Endometrial microvascular endothelial cells (primary cell): ENCODE data around the gene LILRB5. TPM values are rescaled to one million over a fixed set of nuclear protein-coding genes. Genes with fewer than 3 reads are reported as not detected.
"Not testable (repeated sequence)": the region's sequence is repeated elsewhere in the genome, so short reads cannot be mapped to it uniquely, and the experiment has no call there.

Experiments used
- in situ Hi-C: cut with HindIII; loops from 2 replicates; pipeline ENCODE4 v1.10.0; 2017; ENCODE audit warnings: low sequenced_read_pairs, low pct_unique_long_range_greater_than_20kb; ENCODE audit errors: inconsistent ontology term
- total RNA-seq: library from RNA; depleted of rRNA; stranded (reverse); fragments of >200 nt; gene quantifications from one replicate; pipeline ENCODE4 v1.2.3, GENCODE V29; 2015; ENCODE audit errors: inconsistent ontology term

The LILRB5 gene
- total RNA-seq, 1 donor from 2014 or later: not detected

- in situ Hi-C loops: no loop called here
These were observed 4.8 kb downstream of the LILRB5 start for GRCh38 chr19:54252243-54252642.

- in situ Hi-C loops: no loop called here
These were observed 9.0 kb downstream of the LILRB5 start for GRCh38 chr19:54248016-54248601.

GRCh38 chr19:54247106-54247930 lies 9.8 kb downstream of the LILRB5 start:
- in situ Hi-C loops: no loop called here

GRCh38 chr19:54245936-54246335 lies 11.1 kb downstream of the LILRB5 start:
- in situ Hi-C loops: no loop called here

GRCh38 chr19:54243809-54244208 lies 13.3 kb downstream of the LILRB5 start:
- in situ Hi-C loops: not testable (repeated sequence)

GRCh38 chr19:54242646-54243045 lies 14.4 kb downstream of the LILRB5 start, which contains the start of gene LILRA6:
Gene LILRA6, minus strand, starts transcription at chr19:54242790.
- in situ Hi-C loops: not testable (repeated sequence)

GRCh38 chr19:54242234-54242633 lies 14.8 kb downstream of the LILRB5 start:
- in situ Hi-C loops: not testable (repeated sequence)

GRCh38 chr19:54240372-54241336 lies 16.4 kb downstream of the LILRB5 start:
- in situ Hi-C loops: not testable (repeated sequence)

- in situ Hi-C loops: not testable (repeated sequence)
These were observed 17.3 kb downstream of the LILRB5 start for GRCh38 chr19:54239491-54240371.

- in situ Hi-C loops: no loop called here
These were observed 23.1 kb downstream of the LILRB5 start for GRCh38 chr19:54233941-54234340.

GRCh38 chr19:54231077-54231931 lies 25.8 kb downstream of the LILRB5 start:
- in situ Hi-C loops: no loop called here

GRCh38 chr19:54230031-54230430 lies 27.0 kb downstream of the LILRB5 start:
- in situ Hi-C loops: no loop called here

GRCh38 chr19:54229146-54229545 lies 27.9 kb downstream of the LILRB5 start:
- in situ Hi-C loops: no loop called here

GRCh38 chr19:54224619-54225018 lies 32.5 kb downstream of the LILRB5 start:
- in situ Hi-C loops: not testable (repeated sequence)

GRCh38 chr19:54223937-54224281 lies 33.2 kb downstream of the LILRB5 start:
- in situ Hi-C loops: not testable (repeated sequence)

- in situ Hi-C loops: not testable (repeated sequence)
These were observed 33.7 kb downstream of the LILRB5 start for GRCh38 chr19:54223277-54223936.
